ENCODE data around the gene TMEM72. TPM values are rescaled to one million over a fixed set of nuclear protein-coding genes. Genes with fewer than 3 reads are reported as not detected.

TMEM72 gene
- total RNA-seq, 3 donors from 2014 or later (not counting 1 experiment from before 2014, with no cell fraction given): not detected

DNA sequence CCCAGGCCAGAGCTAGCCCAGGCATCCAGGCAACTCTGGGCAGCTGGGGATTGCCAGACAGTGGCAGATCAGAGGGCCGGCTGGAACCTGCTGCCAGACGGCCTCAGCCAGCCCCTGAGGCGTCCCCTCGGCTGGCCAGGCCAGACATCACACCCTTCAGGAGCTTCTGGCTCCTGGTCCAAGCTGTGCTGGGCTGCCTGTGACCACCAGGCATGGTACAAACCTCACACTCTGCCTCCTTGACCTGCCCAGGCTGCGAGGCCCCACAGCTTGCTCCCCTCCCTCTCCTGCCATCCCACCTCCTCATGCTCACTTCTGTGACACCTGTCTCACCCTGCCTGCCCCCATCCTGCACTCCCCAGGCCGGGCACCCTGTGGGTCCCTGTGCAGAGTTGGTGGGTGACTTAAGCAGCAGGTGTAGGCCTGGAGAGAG is 61.8 kb downstream of the TMEM72 start:
- TF ChIP-seq CTCF (IDR thresholded peaks at IDR 0.05): no peak
- H3K4me3 ChIP-seq (ENCODE audit: low read length): no peak overlapping the region
- no peaks in the 10 kb centered on the region for H3K9me3 ChIP-seq (ENCODE audit: control insufficient read depth, insufficient read depth, low read length)
- no peak overlapping the region for H3K4me3 Mint-ChIP-seq
- peaks cover 43 to 60% of the 10 kb centered on the region in 2 donors for H3K4me1 Mint-ChIP-seq
- intact Hi-C loops (cut with micrococcal nuclease): no loop called here
- no peaks in the 10 kb centered on the region for H3K9me3 Mint-ChIP-seq
- H3K36me3 ChIP-seq (ENCODE audit: control insufficient read depth, insufficient read depth, low read length): no peaks in the 10 kb centered on the region
- ATAC-seq: no peak
- DNase-seq: no peak
- no peaks in the 10 kb centered on the region for H3K36me3 Mint-ChIP-seq
- H3K4me1 ChIP-seq (ENCODE audit: control insufficient read depth, insufficient read depth, low read length): peaks cover 67% of the 10 kb centered on the region
- H3K27me3 Mint-ChIP-seq (ENCODE audit: low read depth in 2 of 2): no peaks in the 10 kb centered on the region
- peak overlapping the region in 1 of 2 donors; percentile 72 for H3K27ac Mint-ChIP-seq
- WGBS (ENCODE audit: insufficient coverage): 75% methylated on average over 6 of the region's 6 CpGs
- H3K27ac ChIP-seq (ENCODE audit: low read length): no peak overlapping the region
- no peaks in the 10 kb centered on the region for H3K27me3 ChIP-seq (ENCODE audit: control insufficient read depth, insufficient read depth, low read length)

GRCh38 chr10:44973323-44974081 is 62.4 kb downstream of the TMEM72 start:
- DNase-seq: peak in 1 of 2 donors; percentile 25
- Mint-ChIP-seq H3K4me1 (peaks cover 38 to 54% of the 10 kb centered on the region in 2 donors), H3K27me3 (ENCODE audit: low read depth in 2 of 2) (no peaks in the 10 kb centered on the region), H3K9me3 (no peaks in the 10 kb centered on the region), H3K36me3 (no peaks in the 10 kb centered on the region), H3K4me3 (peak overlapping the region; percentile 63), H3K27ac (peak overlapping the region in 1 of 2 donors; percentile 72)
- no peaks in the 10 kb centered on the region for H3K36me3 ChIP-seq (ENCODE audit: control insufficient read depth, insufficient read depth, low read length)
- peaks cover 61% of the 10 kb centered on the region for H3K4me1 ChIP-seq (ENCODE audit: control insufficient read depth, insufficient read depth, low read length)
- no peaks in the 10 kb centered on the region for H3K27me3 ChIP-seq (ENCODE audit: control insufficient read depth, insufficient read depth, low read length)
- peak overlapping the region; percentile 23 for H3K27ac ChIP-seq (ENCODE audit: low read length)
- intact Hi-C loops (cut with micrococcal nuclease): loop anchor here (2.0 kb wide), 1 partner anchor 15 kb away; the partner anchor contains the start of gene RASSF4
- 38% methylated on average over 18 of the region's 18 CpGs for WGBS (ENCODE audit: insufficient coverage)
- ATAC-seq: no peak
- H3K4me3 ChIP-seq (ENCODE audit: low read length): no peak overlapping the region
- TF ChIP-seq CTCF (IDR thresholded peaks at IDR 0.05): no peak
- no peaks in the 10 kb centered on the region for H3K9me3 ChIP-seq (ENCODE audit: control insufficient read depth, insufficient read depth, low read length)

DNA sequence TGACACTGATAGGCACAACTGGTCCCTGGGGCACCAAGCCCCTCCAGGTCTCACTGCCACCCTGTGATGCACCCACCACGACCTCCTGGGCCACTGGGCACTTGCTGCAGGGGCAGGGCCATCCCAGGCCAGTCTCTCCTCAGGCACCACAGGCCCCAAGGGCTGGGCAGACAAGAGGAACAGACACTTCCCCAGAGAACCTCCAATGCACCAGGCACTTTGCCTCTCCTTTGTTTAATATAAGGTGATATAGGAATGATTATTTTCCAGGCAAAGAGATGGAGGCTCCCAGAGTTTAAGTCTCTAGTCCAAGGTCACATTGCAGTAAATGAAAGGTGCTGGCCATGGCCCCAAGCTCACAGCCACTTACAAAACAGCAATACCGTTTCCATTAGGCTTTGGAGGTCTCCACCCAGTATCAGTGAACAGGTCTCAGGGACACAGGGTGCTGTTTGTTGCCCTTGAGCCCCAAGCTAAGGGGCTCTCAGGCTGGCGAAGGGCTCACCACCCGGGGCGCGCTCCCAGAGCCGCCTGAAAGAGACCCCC is 63.0 kb downstream of the TMEM72 start:
- WGBS (ENCODE audit: insufficient coverage): 67% methylated on average over 7 of the region's 7 CpGs
- H3K9me3 Mint-ChIP-seq: no peaks in the 10 kb centered on the region
- H3K4me3 Mint-ChIP-seq: peak overlapping the region; percentile 63
- H3K9me3 ChIP-seq (ENCODE audit: control insufficient read depth, insufficient read depth, low read length): no peaks in the 10 kb centered on the region
- DNase-seq: no peak
- H3K27me3 ChIP-seq (ENCODE audit: control insufficient read depth, insufficient read depth, low read length): no peaks in the 10 kb centered on the region
- H3K4me1 ChIP-seq (ENCODE audit: control insufficient read depth, insufficient read depth, low read length): peaks cover 55% of the 10 kb centered on the region
- H3K4me3 ChIP-seq (ENCODE audit: low read length): peak overlapping the region; percentile 24
- intact Hi-C loops (cut with micrococcal nuclease): loop anchor here (2.0 kb wide), 1 partner anchor 15 kb away; the partner anchor contains the start of gene RASSF4
- no peaks in the 10 kb centered on the region for H3K27me3 Mint-ChIP-seq (ENCODE audit: low read depth in 2 of 2)
- ATAC-seq: no peak
- H3K4me1 Mint-ChIP-seq: peaks cover 32 to 47% of the 10 kb centered on the region in 2 donors
- TF ChIP-seq CTCF (IDR thresholded peaks at IDR 0.05): no peak
- H3K36me3 Mint-ChIP-seq: no peaks in the 10 kb centered on the region
- peak overlapping the region in 1 of 2 donors; percentile 72 for H3K27ac Mint-ChIP-seq
- no peak overlapping the region for H3K27ac ChIP-seq (ENCODE audit: low read length)
- H3K36me3 ChIP-seq (ENCODE audit: control insufficient read depth, insufficient read depth, low read length): no peaks in the 10 kb centered on the region
